HG02623 (cell line): ENCODE results near the gene CERS5.
A peak's percentile ranks its signal among the peaks of the same experiment; 100 is the strongest.
"Not testable (repeated sequence)": the region's sequence is repeated elsewhere in the genome, so short reads cannot be mapped to it uniquely, and the experiment has no call there.

Experiments
- ATAC-seq: cut with Tn5 transposase; IDR thresholded peaks from one replicate; pipeline ENCODE4 v1.9.1; 2021; ENCODE audit warnings: moderate library complexity; ENCODE audit not compliant: unreplicated experiment

CERS5 gene

DNA sequence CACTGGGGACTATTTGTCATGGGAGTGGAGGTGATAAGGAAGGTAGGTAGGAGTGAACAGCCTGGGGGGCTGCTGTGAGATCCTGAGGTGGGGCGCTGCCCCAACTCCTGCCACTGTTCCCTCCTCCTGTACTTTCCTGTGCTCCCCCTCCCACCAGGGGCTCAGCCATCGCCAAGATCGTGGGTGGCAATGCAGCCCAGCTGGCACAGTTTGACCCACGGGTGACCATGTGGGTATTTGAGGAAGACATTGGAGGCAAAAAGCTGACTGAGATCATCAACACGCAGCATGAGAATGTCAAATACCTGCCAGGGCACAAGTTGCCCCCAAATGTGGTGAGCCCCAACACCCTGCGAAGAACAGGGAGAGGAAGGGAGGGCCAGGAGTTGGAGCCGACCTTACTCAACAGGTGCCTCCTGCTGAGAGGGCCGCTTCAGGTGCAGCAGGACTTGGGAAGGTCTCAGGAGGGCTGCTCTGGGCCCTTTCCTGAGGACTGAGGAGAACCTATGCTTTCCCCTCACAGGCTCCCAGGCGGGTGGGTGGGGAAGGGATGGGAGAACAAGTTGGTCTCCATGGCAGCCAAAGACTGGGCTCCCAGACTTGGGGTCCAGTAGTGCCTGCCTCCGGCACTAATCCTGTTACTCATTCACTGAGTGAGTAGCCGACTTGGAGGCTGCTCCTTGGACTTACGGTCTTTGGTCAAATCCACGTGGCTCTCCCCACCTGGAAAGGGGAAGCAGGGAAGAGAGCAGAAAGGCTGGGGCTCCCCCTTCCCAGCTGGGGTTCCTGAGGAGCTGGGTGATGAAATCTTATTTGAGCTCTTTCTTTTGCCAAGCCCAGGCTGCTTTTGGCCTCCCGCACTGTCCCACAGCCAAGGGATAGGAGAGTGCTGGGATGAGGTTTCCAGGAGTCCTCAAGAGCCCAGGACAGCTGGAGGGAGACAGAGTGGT lies 62.5 kb downstream of the CERS5 start:
- ATAC-seq: no peak

GRCh38 chr12:50103767-50104321 lies 63.3 kb downstream of the CERS5 start, which contains the start of gene GPD1:
TSS of gene GPD1 (plus strand) at chr12:50104008. CDS start at chr12:50104051, 43 bp downstream.
- ATAC-seq: no peak

- no peak for ATAC-seq
These were observed 63.8 kb downstream of the CERS5 start for GRCh38 chr12:50103351-50103750.

DNA sequence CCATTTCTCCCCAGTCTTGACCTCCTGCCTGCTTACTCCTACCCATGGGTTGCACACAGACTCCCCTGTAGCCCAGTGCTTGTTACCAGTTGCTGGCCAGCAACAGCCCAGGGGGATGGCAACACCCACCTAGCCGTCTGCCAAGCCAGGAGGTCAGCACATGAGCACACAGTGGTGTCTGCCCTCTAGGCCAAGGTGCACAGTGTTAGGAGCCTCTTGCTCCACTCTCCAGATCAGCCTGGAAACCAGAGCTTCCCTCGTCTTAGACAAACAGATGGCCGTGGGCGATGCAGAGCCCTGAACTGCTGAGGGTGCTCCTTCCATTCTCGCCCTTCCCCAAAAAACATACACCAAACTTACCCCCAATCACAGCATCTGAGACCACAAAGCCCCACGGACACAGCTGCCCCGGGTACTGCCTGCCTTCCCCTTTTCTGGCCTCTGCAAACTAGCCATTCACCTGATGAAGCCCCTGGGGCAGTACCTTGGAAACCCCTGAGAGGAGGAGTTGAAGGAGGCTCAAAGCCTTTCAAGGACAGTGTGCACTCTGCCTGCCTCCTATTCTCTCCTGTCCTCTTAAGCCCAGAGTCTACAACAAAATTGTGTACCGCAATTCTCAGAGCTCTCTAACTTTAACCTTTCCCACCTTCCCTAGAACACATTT lies 64.4 kb downstream of the CERS5 start:
- no peak for ATAC-seq

GRCh38 chr12:50102131-50102531 lies 65.0 kb downstream of the CERS5 start:
- no peak for ATAC-seq

GRCh38 chr12:50101663-50102062 lies 65.5 kb downstream of the CERS5 start:
- ATAC-seq: no peak

DNA sequence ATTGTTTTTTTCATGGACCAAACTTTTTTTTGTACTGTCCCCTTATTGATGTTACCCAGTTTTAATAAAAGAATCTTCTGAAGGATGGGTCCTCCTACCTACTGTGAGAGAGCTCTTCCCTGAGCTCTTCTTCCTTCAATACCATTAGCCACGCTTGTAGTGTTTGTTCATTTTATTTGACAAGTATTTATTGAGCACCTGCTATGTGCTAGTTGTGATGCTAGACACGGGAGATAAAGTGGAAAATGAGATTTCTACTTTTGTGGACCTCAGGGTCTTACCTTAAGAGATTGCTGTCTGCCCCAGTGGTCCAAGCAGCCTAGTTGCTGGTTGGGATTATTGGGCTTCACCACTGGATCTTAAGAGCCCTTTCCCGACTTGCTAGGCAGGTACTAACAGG lies 66.6 kb downstream of the CERS5 start:
- ATAC-seq: no peak

GRCh38 chr12:50099302-50100008 lies 67.7 kb downstream of the CERS5 start:
- ATAC-seq: no peak

- no peak for ATAC-seq
These were observed 69.2 kb downstream of the CERS5 start for GRCh38 chr12:50097952-50098351.

DNA sequence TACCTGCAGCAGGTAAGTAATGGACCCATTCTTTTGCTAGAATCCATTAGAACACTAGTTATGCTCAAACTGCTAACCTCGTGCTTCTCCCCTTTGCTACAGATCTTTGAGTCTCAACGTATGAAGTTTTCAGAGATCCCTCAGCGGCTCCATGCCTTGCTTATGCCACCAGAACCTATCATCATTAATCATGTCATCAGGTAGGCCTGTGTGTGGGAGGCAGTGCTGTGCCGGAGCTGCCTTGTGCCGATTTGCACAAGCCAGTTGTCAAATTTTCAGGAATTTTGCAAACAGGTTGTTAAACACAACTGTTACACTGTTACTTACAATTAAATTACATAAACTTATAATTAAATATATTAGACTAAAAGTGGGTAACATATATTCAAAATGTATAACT lies 76.8 kb downstream of the CERS5 start:
- ATAC-seq: no peak

- ATAC-seq: no peak
These were observed 77.4 kb downstream of the CERS5 start for GRCh38 chr12:50089730-50090129.

DNA sequence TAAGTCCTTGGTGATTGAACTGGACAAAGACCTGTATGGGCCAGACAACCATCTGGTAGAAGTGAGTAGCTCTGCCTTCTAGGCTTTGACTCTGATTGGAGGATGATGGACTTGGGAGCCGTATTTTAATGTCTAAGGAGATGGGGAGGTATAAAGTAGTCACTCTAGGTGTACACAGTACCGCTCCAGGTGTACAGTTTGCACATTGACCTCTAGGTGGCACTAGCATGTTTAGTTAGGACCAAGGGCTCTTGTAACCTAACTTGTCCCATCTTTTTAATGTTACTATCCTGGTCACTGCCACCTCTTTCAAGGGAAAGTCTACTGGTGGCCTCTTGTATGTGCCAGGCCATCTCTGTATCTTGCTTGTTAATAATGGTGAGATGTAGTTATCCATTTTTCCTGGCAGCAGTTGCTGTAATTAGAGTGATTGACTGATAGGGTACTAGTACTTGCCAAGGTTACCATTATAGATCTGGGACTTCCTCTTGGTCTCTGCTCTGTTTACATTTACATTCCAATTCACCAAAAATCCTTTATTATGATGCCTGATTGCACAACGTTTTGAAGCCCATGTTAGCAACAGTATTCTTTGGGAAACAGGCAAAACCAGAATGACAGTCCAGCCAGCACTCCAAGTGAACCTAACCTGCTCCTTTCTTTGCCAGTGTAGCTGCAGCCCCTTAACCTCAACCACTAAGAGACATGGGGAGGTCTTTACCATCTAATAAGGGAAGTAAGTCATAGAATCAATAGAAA lies 78.4 kb downstream of the CERS5 start:
- ATAC-seq: no peak

DNA sequence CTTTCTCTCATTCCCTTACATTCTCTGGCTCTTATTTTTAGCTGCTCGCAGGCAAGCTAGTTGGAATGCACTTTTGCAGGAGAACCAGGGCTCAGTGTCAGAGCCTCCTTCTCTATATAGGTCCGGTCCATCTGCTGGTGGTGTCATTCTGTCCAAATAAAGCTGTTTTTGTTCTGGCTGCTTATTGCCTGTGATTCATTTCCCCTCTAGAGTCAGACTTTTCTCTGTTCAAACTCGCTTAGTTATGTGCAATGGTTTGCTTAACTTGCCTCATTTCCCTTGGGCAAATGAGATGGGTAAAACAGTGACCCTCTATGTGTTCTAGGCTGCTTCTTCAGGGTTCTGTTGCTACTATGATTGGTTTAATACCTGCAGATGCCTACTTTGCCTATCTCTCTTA lies 79.2 kb downstream of the CERS5 start:
- no peak for ATAC-seq

- ATAC-seq: no peak
These were observed 80.0 kb downstream of the CERS5 start for GRCh38 chr12:50087151-50087550.

GRCh38 chr12:50086148-50086547 lies 81.0 kb downstream of the CERS5 start:
- no peak for ATAC-seq

DNA sequence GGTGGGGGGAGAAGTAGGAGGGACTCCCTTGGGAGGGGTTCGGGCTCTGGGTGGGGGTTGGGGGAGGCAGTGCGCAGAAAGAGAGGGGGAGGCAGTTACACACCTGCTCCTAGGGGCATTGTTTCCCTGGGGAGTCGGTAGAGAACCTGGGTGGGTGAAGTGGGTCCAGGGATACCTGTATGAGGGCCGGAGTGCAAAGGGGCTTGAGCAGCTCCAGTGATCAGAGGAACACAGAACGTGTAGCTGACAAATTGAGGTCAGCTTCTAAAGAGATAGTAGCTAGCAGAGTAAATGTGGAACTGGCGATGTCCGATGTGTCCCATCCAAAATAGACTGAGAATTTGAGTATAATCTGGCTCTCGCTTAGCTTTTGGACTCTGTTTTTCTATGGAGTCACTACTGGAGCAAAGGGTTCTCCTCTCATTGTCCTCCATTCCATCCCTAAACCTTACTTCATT lies 81.5 kb downstream of the CERS5 start:
- ATAC-seq: no peak

- ATAC-seq: peak; percentile 89
These were observed 82.2 kb downstream of the CERS5 start, which contains the start of gene SMARCD1 for GRCh38 chr12:50084775-50085614. TSS of gene SMARCD1 (plus strand) at chr12:50085342. CDS start at chr12:50085370, 28 bp downstream.

DNA sequence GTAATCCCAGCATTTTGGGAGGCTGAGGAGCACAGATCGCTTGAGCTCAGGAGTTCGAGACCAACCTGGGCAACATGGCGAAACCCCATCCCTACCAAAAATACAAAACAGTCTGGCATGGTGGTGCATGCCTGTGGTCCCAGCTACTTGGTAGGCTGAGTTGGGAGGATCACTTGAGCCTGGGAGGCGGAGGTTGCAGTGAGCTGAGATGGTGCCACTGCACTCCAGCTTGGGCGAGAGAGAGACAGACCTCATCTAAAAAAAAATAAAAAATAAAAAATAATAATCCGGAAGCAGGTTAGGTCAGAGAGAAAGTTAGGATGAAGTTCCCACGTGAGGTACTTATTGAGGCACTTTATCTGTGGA lies 82.8 kb downstream of the CERS5 start:
- not testable (repeated sequence) for ATAC-seq

- ATAC-seq: no peak
These were observed 83.9 kb downstream of the CERS5 start for GRCh38 chr12:50083301-50083700.
